Ammon's horn (tissue), 1 donor: Measurements from ENCODE around the gene CRADD.
"Not testable (repeated sequence)": the region's sequence is repeated elsewhere in the genome, so short reads cannot be mapped to it uniquely, and the experiment has no call there.

Source experiments
- DNase-seq: peaks from one replicate; pipeline ENCODE4 v3.0.0-alpha.2; 2016; ENCODE audit warnings: low spot score

Gene CRADD

DNA sequence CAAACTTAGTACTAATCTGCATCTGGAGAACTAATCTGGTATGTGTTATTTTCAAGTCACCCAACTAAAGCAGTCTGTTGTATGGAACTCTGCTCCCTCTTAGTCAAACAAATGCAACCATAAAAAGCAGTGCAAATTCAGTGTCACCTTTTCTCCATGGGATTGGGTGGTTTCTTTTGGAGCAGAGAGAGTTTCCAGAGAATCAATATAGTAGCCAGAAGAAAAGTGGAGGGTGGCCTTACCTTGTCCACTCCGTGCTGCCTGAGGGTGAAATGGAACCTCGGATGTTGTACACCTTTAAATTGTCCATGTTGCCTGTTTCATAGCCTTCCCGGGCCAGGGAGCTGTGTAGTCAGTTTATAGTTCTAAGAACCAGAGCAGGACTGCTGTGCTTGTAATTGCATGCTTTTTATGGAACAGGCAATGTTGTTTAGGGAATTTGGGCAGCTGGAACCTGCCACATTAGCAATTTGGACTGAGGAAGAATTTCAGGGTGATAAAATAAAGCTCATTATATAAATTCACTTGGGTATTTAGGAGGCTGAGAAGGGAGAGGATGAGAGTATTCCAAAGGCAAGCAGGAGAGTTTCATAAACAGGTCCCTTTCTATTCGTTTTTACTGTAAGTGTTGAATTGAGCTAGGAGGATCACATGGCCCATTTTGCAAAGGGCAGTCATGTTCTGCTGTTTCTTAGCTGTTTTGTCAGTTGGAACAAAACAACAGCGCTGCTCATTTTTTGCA is 60.5 kb downstream of the CRADD start:
- DNase-seq, result no peak

DNA sequence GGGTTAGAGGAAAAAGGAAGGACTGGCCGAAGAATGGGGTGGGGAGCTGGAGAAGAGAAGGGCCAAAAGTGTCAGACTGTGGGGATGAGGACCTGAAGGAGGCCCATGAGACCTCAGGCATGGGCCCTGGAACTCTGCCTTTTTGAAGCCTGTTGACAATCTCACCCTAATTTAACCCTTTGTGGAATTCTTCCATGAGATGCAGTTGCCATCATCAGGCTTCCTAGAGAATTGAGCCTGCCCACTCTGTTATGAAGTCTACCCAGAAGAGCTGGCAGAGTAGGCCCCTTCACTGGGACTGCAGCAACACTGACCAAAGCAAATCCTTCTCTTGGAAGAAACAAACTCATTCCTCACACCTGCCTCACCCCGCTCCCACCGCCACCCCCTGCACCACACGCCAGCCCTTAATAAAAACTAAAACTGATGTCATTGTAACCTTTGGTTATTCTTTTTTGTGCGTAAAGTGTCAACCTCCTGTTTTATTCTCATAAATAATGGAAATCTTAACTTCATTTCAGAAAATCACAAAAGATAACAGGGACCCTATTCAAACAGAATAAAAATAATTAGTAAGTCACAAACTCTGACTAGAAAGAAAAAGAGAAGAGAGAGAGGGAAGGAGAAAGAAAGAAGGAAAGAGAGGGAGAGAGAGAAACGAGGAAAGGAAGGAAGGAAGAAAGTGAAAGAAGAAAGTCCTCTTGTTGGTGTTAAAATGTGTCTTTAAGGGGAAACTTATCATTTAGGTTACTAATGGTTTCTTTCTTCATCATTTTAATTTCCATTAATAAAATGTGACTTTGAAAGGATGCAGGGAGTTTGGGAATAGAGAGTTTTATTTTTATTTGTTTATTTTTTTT is 61.3 kb downstream of the CRADD start:
- no peak for DNase-seq

DNA sequence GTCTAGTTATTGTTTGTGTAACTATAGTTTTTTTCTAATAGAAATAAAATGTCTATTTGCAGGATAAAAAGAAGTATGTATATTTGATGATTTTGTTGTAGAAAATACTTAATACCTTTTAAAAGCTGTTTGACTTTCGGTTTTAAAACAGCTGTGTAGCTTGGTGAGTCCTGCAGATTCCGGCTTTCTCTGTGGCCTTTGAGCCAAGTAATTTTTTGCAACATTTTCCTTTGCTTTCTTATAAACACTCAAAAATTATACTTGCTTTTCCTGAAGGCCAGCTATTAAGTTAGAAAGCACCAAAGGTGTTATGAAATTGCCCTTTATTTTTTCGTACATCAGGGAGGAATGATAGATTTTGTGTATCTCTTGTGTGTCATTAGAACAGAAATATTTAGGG is 63.6 kb downstream of the CRADD start:
- no peak for DNase-seq

DNA sequence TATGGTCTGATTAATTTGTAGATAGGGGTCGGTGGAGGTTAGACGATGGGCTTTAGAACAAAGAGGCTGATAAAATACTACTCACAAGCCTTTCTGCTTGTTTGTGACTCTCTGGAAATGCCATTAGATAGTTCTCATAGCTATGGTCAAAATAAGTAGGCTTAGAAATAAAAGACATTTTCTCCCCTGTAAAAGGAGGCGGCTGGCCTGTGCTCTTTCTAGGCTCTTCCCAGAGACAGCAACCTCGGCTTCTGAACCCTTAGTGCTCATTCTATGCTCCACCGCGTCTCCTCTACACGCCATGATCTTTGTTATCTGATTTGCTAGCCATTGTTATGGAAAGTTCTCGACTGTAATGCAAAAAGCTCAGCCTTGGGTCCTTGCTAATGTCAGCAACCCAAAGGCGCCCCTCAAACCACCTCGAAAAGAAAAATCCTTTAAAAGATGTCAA is 64.5 kb downstream of the CRADD start:
- peak; percentile 33 for DNase-seq

DNA sequence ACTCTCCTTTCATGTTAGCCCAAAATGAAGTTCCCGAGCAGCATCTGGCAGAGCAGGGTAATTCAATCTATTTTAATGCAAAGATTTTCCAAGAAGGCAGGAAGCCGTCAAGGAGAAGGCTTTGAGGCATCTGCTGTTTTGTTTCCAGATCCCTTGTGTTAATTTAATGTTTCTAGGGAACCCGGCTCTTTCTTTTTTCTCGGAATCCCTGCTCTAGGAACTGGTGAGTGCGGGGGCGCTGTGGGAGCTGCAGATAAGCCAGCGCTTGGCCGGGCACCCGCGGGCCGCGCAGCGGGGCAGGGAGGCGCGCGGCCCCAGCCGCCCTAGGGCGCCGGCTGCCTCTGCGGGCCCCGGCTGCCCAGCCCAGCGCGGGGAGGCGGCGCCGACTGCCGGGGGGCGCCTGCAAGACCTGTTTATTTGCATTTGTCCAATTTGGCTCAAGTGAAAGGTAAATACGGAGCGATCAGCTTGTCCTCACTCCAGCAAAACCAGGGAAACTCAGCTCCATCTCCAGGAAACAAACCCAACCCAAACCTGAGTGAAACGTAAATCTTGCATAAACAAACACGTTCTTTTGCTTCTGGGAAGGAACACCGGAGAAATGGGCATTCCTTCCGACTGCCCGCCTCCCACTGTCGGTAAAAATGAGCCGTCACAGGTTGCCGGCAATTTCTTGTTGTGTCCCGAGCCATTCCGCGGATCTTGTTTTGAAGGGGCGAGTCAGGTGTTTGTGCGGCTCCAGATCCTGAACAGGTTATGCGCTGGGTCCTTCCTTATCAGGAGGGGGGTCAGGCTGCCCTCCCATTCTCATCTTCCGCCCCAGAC is 65.1 kb downstream of the CRADD start:
- peak; percentile 82 for DNase-seq

DNA sequence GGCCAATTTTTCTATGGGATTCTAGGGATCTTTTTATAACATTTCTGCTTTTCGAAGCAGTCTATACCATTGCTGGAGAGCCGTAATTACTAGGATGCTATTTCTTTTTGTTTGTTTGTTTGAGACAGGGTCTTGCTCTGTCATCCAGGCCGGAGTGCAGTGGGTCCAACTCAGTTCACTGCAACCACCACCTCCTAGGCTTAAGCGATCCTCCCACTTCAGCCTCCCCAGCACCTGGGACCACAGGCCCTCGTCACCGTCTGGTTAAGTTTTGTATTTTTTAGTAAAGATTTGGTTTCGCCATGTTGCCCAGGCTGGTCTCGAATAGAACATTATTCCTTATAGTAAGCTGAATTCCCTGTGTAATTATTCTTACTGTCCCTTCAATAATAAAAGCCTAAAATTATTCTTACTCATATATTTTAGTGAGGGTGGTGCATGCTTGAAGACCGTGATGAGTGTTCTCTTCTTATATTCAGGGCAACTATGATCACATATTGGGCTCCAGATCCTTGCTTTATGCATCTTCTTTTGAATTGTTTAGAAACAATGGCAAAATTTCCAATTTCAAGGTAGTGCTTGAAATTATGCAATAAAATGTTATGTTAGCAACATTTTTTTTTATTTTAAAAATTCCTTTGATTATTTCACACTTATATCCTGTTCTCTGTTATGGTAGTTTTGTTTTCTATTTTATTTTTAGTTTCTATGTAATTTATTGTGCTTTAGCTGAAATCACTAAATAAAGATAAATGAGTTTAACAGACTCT is 66.2 kb downstream of the CRADD start:
- DNase-seq, result no peak

DNA sequence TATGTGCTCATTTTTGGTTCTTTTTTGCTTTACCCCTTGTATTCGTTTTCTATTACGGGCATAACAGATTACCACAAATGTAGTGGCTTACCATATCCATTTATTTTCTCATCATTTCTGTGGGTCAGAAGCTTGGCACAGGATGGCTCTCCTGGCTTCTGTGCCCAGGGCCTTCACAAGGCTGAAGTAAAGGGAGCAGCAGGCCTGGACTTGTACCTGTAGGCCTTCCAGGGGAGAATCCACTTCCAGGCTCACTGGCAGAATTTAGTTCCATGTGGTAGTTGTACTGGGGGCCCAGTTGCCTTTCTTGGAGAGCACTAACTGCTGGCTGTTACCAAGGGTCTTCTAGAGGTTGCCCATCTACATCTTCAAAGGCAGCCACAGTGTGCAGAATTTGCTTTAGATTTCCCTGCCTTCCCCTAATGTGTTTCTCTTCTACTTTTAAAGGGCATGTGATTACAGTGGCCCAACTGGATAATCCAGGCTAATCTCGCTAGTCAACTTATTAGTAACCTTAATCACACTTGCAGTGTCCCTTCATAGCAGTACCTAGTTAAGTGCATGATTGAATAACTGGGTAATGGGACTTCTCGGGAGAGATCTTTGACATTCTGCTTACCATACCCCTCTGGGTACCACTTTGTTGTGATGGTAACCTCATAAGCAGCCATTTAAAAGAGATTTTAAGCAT is 67.0 kb downstream of the CRADD start:
- DNase-seq, result no peak

DNA sequence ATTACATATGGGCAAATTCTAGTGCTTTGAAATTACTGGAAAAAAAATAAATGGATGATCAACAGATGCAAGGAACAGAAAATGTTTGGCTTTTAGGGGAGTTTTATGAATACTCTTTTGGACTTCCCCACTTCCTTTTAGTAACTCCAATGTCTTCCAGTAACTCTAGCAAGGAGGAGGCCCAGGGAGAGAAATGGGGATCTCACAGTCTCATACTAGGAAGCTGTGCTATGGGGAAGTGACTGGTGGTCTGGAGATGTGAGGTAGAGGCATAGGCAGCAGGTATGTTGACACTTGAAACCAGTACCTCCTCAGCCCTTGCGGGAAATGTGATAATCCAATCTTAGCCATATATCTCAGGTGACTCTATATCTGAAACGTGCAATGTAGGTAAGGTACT is 68.1 kb downstream of the CRADD start:
- DNase-seq, result no peak

DNA sequence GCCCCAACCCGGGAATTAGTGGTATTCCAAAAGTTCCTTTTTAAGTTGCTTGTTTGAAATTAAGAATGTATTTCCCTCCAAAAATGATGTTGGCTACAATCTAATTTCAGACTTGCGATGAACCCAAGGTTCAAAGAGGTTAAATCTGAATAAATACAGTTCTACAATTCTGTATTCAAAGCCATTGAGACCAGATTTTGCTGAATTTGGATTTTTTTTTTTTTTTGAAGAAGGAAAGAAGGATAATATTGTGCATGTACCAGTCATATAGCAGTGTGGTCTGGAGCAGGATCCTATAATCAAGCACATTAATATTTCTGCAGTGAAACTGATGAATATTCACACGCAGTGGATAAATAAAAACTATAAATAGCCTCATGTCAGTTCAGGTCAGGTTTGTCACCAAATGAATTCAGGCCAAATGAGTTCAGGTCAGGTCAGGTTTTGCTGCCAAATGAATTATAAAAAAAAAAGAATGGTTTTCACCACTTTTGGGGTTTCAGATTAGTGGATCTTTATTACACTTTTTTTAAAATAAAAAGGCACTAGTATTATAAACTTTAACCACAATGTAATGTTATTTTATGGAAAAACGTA is 69.5 kb downstream of the CRADD start:
- no peak for DNase-seq

DNA sequence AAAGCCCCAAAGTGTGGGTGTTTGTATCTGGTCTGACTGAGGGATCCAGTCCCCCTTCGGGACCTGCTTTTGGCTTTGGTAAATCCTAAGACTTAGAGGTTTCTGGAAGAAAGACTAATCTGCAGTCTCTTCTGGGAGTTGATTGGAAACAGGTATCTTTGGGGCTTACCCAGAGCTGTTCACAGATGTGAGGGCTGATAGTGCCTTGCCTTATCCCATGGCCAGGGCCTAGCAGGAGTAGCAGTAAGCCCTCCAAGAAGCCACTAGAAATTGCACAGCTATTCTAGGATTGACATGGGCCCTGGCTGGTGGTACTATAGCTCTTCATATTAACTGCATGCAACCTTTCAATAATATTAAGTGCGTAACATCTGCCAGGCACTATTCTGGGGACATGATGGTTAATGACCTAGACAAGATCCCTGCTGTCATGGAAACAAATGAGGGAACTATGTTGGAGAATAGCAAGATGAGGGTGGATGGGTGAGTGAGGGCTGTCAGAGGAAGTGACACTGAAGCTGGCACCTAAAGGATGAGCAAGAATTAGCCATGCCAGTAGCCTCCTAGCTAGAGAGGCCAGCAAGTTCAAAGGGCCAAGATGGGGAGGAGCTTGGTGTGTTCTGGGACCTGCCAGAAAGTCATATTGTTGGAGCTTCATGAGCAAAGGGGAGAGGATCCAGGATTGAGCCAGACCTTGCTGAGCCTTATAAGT is 71.7 kb downstream of the CRADD start:
- DNase-seq, result no peak

DNA sequence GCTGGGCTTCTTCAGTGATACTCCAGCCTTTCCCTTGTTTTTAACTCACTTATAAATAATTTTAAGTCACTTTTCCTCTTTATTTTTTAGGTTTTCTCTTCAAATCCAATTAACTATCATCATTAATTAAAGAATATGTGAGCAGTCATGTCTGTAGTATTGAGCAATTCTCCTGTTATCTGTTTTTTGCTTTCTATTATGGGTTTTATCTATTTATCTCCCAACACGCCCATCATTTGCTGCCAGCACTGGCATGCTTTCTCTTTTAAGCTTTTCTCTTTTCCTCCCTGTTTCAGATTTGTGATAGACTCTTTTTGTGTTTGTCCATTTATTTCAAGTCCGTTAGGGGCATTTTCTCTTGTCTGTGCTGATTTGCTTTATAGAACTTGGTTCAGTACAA is 72.3 kb downstream of the CRADD start:
- DNase-seq, result no peak

DNA sequence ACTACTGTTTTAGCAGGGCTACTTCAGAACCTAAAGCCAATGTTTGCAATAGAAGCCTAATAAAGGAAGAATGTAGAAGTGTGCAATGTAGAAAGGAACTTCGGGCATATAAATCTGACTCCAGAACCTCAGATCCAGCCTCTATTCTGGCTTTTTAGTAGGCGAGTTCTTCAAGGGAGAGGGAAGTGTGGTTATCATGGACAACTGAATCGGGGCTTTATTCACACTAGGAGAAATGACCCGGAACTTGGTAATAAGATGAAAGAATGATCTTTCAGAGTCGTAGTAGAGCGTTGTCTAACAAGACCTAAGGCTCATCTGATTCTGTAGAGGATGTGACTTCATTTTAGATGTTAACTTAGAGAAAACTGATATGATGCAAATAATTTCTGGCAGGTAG is 72.9 kb downstream of the CRADD start:
- no peak for DNase-seq

DNA sequence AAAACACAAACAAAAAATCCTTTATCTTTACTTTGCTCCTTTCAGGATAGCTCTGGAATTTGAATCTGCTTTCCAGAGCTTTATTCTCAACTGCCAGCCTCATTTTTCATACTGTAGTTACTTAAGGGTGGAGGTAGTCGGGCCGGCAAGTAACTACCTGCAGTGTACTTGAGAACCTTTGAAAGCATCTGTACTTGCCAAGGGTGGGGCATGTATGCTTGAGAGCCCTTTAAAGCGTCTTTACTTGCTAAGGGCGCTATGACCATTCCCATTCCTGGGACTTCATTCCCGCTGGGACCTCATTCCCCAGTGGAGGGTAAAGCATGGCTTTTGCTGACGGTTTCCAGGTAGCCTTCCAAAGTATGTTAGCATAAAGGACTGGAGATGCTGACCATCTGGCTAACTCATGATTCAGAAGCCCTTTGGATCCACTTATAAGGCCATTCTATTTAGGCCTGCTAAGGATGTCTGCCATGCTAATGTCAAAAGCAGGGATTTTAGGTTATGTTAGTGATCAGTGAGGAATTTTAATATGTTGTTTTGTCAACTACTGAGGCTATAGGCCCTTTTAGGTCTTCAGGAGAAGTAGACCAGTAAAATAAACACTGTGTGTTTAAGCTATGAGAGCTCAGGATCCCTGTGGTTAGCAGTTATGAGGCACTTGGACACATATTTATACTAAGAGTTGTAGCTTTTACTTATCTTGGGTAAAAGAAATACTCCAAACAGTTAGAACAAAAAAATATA is 74.9 kb downstream of the CRADD start:
- DNase-seq, result no peak

DNA sequence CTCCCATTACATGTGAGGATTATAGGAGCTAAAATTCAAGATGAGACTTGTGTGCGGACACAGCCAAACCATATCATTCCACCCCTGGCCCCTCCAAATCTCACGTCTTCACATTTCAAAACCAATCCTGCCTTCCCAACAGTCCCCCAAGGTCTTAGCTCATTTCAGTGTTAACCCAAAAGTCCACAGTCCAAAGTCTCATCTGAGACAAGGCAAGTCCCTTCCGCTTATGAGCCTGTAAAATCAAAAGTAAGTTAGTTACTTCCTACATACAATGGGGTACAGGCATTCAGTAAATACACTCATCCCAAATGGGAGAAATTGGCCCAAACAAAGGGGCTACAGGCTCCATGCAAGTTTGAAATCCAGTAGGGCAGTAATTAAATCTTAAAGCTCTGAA is 76.1 kb downstream of the CRADD start:
- no peak for DNase-seq

DNA sequence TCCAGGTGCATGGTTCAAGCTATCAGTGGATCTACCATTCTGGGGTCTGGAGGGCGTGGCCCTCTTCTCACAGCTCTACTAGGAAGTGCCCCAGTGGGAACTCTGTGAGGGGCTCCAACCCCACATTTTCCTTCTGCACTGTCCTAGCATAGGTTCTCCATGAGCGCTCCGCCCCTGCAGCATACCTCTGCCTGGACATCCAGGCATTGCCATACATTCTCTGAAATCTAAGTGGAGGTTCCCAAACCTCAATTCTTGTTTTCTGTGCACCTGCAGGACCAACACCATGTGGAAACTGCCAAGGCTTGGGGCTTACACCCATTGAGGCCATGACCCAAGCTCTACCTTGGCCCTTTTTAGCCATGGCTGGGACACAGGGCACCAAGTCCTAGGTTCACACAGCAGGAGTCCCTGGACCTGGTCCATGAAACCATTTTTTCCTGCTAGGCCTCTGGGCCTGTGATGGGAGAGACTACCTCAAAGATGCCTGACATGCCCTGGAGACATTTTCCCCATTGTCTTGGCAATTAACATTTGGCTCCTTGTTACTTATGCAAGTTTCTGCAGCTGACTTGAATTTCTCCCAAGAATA is 76.8 kb downstream of the CRADD start:
- DNase-seq, result no peak

DNA sequence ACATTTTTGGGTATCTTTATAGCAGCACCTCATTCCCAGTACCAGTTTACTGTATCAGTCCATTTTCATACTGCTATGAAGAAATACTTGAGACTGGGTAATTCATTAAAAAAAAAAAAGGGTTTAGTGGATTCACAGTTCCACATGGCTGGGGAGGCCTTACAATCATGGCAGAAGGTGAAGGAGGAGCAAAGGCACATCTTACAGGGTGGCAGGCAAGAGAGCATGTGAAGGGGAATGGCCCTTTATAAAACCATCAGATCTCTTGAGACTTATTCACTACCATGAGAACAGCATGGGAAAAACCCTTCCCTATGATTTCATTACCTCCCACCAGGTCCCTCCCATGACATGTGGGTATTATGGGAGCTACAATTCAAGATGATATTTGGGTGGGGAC is 77.7 kb downstream of the CRADD start:
- not testable (repeated sequence) for DNase-seq

DNA sequence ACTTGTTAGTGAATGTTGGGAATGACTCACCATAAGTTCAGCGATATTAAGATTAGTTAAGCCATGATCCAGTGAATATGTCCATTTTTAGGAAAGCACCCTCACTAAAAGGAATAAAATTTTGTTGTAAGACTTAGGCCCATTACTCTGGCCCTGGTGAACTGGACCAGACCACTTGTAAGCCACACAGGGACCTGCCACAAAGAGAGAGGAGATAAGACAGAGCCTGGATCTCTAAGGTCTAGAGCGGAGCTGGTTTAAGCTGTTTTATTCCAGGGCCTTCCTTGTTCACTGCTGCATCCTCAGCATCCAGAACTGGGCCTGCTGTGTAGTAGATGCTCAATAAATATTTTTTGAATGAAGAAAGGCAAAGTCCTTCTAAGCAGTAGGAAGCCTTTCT is 79.1 kb downstream of the CRADD start:
- DNase-seq, result no peak

DNA sequence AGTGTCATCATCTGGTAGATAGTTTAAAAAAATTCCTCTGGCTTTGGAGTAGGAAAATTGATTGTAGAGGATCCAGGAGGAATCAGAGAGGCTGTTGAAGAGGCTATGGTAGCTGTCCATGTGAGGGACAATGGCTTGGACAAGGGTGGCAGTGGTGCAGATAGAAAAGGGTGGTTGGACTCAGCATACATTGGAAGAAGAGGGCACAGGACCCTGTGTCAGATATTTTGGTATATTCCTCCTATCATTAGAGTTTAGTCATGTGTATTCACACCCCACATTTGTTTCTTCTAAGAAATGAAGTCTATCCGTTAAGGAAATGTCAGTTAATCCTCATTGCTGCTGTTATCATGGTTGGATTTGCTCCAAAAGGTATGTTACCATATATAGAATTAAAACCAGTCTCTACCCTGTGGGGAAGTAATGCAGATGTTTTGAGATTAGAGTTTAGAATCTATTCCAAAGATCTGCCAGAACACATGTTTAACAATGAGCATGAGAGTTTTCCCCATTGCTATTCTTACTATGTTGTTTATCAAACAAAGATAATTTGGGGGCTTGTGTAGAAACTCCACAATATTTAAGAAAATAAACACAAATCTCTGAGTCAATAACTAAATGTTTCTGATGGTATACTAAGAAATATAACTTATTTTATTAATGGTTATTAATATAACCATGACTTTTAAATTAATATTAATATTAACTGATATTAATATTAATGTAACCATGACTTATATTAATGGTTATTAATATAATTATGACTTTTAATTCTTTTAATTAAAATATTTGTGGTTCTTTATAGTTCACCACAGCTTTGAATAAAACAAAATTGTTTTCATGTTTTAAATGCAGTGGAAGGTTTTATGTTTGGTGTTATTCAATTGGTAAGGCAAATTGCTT is 80.9 kb downstream of the CRADD start:
- no peak for DNase-seq
